ENCODE data around the gene HBG2.

The HBG2 gene

DNA sequence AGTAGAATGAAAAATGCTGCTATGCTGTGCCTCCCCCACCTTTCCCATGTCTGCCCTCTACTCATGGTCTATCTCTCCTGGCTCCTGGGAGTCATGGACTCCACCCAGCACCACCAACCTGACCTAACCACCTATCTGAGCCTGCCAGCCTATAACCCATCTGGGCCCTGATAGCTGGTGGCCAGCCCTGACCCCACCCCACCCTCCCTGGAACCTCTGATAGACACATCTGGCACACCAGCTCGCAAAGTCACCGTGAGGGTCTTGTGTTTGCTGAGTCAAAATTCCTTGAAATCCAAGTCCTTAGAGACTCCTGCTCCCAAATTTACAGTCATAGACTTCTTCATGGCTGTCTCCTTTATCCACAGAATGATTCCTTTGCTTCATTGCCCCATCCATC, 30.1 kb upstream of the HBG2 start:
- H3K9me2 ChIP-seq (replicated peaks; ENCODE audit: low read depth, low read length): no peaks in the 10 kb centered on the region
- no peak overlapping the region for H3K9ac ChIP-seq (ENCODE audit: low read depth, low read length, poor library complexity, severe bottlenecking)
- H3K4me1 ChIP-seq (ENCODE audit: insufficient read depth, low read length, poor library complexity, severe bottlenecking): no peaks in the 10 kb centered on the region
- H3K36me3 ChIP-seq (ENCODE audit: insufficient read depth, low read length): no peaks in the 10 kb centered on the region
- H3K9me3 ChIP-seq (ENCODE audit: insufficient read depth, low read depth, low read length): no peaks in the 10 kb centered on the region
- no peak overlapping the region for H3K4me2 ChIP-seq (ENCODE audit: low read depth, low read length, poor library complexity, severe bottlenecking)
- H3K79me2 ChIP-seq (ENCODE audit: insufficient read depth, low read length): no peaks in the 10 kb centered on the region
- TF ChIP-seq EZH2phosphoT487 (IDR thresholded peaks at IDR 0.05; ENCODE audit: borderline replicate concordance) (no peak), CTCF (conservative IDR thresholded peaks at IDR 0.05; ENCODE audit: low read length) (no peak)
- no peaks in the 10 kb centered on the region for H4K20me1 ChIP-seq (ENCODE audit: insufficient read depth, low read length, poor library complexity, severe bottlenecking)
- no peaks in the 10 kb centered on the region for H3K27me3 ChIP-seq (ENCODE audit: insufficient read depth, low read length, poor library complexity, severe bottlenecking)
- no peak overlapping the region for H2AFZ ChIP-seq (ENCODE audit: low read length)
- no peak overlapping the region for H3K4me3 ChIP-seq (ENCODE audit: low read length, poor library complexity, severe bottlenecking)
- no peaks in the 10 kb centered on the region for H3F3A ChIP-seq (ENCODE audit: low read depth)

DNA sequence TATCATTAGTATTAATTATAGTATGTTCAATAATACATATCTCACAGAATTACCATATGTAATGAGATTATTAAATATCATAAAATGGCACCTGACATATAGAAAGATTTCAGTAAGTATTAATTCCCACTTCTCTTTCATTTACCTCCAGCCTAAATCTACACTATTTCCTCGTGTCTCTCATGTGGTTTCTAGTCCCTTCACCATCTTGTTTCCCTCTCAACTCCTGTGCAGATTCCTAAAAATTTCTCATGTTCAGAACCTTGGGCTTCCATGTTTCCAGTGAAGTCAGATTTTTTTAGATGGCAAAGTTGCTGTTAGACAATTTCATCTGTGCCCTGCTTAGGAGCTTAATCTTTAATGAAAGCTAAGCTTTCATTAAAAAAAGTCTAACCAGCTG, 29.3 kb upstream of the HBG2 start:
- no peaks in the 10 kb centered on the region for H3K9me3 ChIP-seq (ENCODE audit: insufficient read depth, low read depth, low read length)
- no peaks in the 10 kb centered on the region for H3F3A ChIP-seq (ENCODE audit: low read depth)
- H3K36me3 ChIP-seq (ENCODE audit: insufficient read depth, low read length): no peaks in the 10 kb centered on the region
- H3K79me2 ChIP-seq (ENCODE audit: insufficient read depth, low read length): no peaks in the 10 kb centered on the region
- no peak overlapping the region for H3K4me2 ChIP-seq (ENCODE audit: low read depth, low read length, poor library complexity, severe bottlenecking)
- H2AFZ ChIP-seq (ENCODE audit: low read length): no peak overlapping the region
- no peak for TF ChIP-seq CTCF (conservative IDR thresholded peaks at IDR 0.05; ENCODE audit: low read length)
- TF ChIP-seq EZH2phosphoT487 (IDR thresholded peaks at IDR 0.05; ENCODE audit: borderline replicate concordance): no peak
- no peaks in the 10 kb centered on the region for H3K9me2 ChIP-seq (replicated peaks; ENCODE audit: low read depth, low read length)
- H3K4me3 ChIP-seq (ENCODE audit: low read length, poor library complexity, severe bottlenecking): no peak overlapping the region
- no peaks in the 10 kb centered on the region for H3K27me3 ChIP-seq (ENCODE audit: insufficient read depth, low read length, poor library complexity, severe bottlenecking)
- H3K4me1 ChIP-seq (ENCODE audit: insufficient read depth, low read length, poor library complexity, severe bottlenecking): no peaks in the 10 kb centered on the region
- no peaks in the 10 kb centered on the region for H4K20me1 ChIP-seq (ENCODE audit: insufficient read depth, low read length, poor library complexity, severe bottlenecking)
- no peak overlapping the region for H3K9ac ChIP-seq (ENCODE audit: low read depth, low read length, poor library complexity, severe bottlenecking)

DNA sequence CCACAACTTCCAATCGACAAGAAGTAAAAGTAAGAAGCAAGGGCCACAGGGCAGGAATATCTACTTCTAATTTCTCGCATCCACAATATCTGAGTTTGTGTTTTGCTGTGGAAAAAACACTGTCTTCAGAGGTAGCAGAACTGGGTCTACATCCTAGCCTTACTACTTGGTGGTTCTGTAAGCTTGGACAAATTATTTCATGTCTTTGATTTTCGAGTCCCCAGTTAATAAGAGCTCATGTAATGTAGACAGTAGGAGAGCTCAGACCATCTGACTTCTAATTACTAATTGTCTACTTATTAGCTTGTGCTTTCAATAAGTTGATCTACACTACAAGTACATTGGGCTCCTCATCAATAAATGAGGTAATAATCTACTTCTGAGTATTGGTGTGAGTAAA, 28.5 kb upstream of the HBG2 start:
- H2AFZ ChIP-seq (ENCODE audit: low read length): no peak overlapping the region
- no peak overlapping the region for H3K4me3 ChIP-seq (ENCODE audit: low read length, poor library complexity, severe bottlenecking)
- H3K9me3 ChIP-seq (ENCODE audit: insufficient read depth, low read depth, low read length): no peaks in the 10 kb centered on the region
- no peaks in the 10 kb centered on the region for H3K9me2 ChIP-seq (replicated peaks; ENCODE audit: low read depth, low read length)
- H3K27me3 ChIP-seq (ENCODE audit: insufficient read depth, low read length, poor library complexity, severe bottlenecking): no peaks in the 10 kb centered on the region
- no peaks in the 10 kb centered on the region for H4K20me1 ChIP-seq (ENCODE audit: insufficient read depth, low read length, poor library complexity, severe bottlenecking)
- H3K36me3 ChIP-seq (ENCODE audit: insufficient read depth, low read length): no peaks in the 10 kb centered on the region
- no peak overlapping the region for H3K4me2 ChIP-seq (ENCODE audit: low read depth, low read length, poor library complexity, severe bottlenecking)
- H3K79me2 ChIP-seq (ENCODE audit: insufficient read depth, low read length): no peaks in the 10 kb centered on the region
- H3K9ac ChIP-seq (ENCODE audit: low read depth, low read length, poor library complexity, severe bottlenecking): no peak overlapping the region
- H3F3A ChIP-seq (ENCODE audit: low read depth): no peaks in the 10 kb centered on the region
- no peaks in the 10 kb centered on the region for H3K4me1 ChIP-seq (ENCODE audit: insufficient read depth, low read length, poor library complexity, severe bottlenecking)
- no peak for TF ChIP-seq CTCF (conservative IDR thresholded peaks at IDR 0.05; ENCODE audit: low read length)
- no peak for TF ChIP-seq EZH2phosphoT487 (IDR thresholded peaks at IDR 0.05; ENCODE audit: borderline replicate concordance)

Measured in Loucy (cell line).